DOHH2 (cell line): ENCODE measurements around the gene NUP210L.
"Not testable (repeated sequence)": the region's sequence is repeated elsewhere in the genome, so short reads cannot be mapped to it uniquely, and the experiment has no call there.

ENCODE experiments used
- EZH2phosphoT487 ChIP-seq: fragments of 200-600 bp; sonication (generic); IDR thresholded peaks from 2 replicates; pipeline ENCODE4 v1.6.1; 2017; ENCODE audit warnings: borderline replicate concordance, mild to moderate bottlenecking, antibody characterized with exemption, low read length, moderate library complexity, mixed read lengths
- TF ChIP-seq, protein P1 (sequence below): fragments of 200-600 bp; sonication (generic); IDR thresholded peaks from one replicate; pipeline ENCODE4 v1.5.1; 2014; ENCODE audit warnings: antibody characterized with exemption, mild to moderate bottlenecking, low read depth, low read length; ENCODE audit not compliant: poor library complexity, severe bottlenecking

DNA sequence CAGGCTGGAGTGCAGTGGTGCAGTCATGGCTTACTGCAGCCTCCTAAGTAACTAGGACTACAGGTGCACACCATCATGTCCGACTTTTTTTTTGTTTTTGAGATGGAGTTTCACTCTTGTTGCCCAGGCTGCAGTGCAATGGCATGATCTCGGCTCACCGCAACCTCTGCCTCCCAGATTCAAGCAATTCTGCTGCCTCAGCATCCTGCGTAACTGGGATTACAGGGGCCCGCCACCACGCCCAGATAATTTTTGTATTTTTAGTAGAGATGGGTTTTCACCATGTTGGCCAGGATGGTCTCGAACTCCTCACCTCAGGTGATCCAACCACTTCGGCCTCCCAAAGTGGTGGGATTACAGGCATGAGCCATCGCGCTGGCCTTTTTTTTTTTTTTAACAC is 158.0 kb downstream of the NUP210L start:
- TF ChIP-seq, protein P1, sequence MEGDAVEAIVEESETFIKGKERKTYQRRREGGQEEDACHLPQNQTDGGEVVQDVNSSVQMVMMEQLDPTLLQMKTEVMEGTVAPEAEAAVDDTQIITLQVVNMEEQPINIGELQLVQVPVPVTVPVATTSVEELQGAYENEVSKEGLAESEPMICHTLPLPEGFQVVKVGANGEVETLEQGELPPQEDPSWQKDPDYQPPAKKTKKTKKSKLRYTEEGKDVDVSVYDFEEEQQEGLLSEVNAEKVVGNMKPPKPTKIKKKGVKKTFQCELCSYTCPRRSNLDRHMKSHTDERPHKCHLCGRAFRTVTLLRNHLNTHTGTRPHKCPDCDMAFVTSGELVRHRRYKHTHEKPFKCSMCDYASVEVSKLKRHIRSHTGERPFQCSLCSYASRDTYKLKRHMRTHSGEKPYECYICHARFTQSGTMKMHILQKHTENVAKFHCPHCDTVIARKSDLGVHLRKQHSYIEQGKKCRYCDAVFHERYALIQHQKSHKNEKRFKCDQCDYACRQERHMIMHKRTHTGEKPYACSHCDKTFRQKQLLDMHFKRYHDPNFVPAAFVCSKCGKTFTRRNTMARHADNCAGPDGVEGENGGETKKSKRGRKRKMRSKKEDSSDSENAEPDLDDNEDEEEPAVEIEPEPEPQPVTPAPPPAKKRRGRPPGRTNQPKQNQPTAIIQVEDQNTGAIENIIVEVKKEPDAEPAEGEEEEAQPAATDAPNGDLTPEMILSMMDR, result not testable (repeated sequence)
- TF ChIP-seq EZH2phosphoT487, result not testable (repeated sequence)
